IgD-negative memory B cell (primary cell): ENCODE data around the gene DNAJA1. TPM values are rescaled to one million over a fixed set of nuclear protein-coding genes. Genes with fewer than 3 reads are reported as not detected.
"Not testable (repeated sequence)": the region's sequence is repeated elsewhere in the genome, so short reads cannot be mapped to it uniquely, and the experiment has no call there.

Source experiments
- H3K27ac Mint-ChIP-seq, 3 donors: one replicate each; pipeline ENCODE4 v1.8.0; 2020 to 2022; ENCODE audit warnings: mild to moderate bottlenecking in 3 of 3, mixed read lengths in 3 of 3, moderate library complexity in 1 of 3
- H3K27me3 Mint-ChIP-seq: one replicate; pipeline ENCODE4 v1.8.0; 2021; ENCODE audit warnings: mixed read lengths
- H3K36me3 Mint-ChIP-seq: one replicate; pipeline ENCODE4 v1.8.0; 2020; ENCODE audit warnings: mild to moderate bottlenecking, mixed read lengths
- H3K4me1 Mint-ChIP-seq, 3 donors: one replicate each; pipeline ENCODE4 v1.8.0; 2020 to 2022; ENCODE audit warnings: mixed read lengths in 3 of 3, mild to moderate bottlenecking in 1 of 3
- H3K4me3 Mint-ChIP-seq, 4 donors: one replicate each; pipeline ENCODE4 v1.8.0; 2020 to 2022; ENCODE audit warnings: mild to moderate bottlenecking in 4 of 4, mixed read lengths in 4 of 4, moderate library complexity in 3 of 4
- H3K9me3 Mint-ChIP-seq, 3 donors: one replicate each; pipeline ENCODE4 v1.8.0; 2020 to 2021; ENCODE audit warnings: mixed read lengths in 3 of 3, mild to moderate bottlenecking in 1 of 3
- polyA plus RNA-seq: library from polyadenylated mRNA; unstranded; fragments of 300-500 nt; fragmentation: Illumina TruSeq; gene quantifications from one replicate; pipeline ENCODE4 v1.2.3, GENCODE V29; 2021

DNAJA1 gene
- polyA plus RNA-seq: 77.1 TPM

GRCh38 chr9:33024966-33025571 lies at the start of gene DNAJA1:
Gene DNAJA1, plus strand, starts transcription at chr9:33025273. Its CDS starts 1,212 bp downstream, at chr9:33026485.
- Mint-ChIP-seq H3K27me3 (no peaks in the 10 kb centered on the region), H3K4me3 (peak within 1 kb of the TSS; percentile 95 to 97 (median 96)), H3K9me3 (no peaks in the 10 kb centered on the region), H3K36me3 (no peaks in the 10 kb centered on the region), H3K27ac (peak within 1 kb of the TSS; percentile 96 to 97 (median 96)), H3K4me1 (peaks cover 45 to 52% (median 49%) of the 10 kb centered on the region in 3 donors)

- Mint-ChIP-seq H3K9me3 (no peaks in the 10 kb centered on the region), H3K4me3 (no peak overlapping the region), H3K4me1 (no peaks in the 10 kb centered on the region), H3K27ac (peak overlapping the region in 1 of 3 donors; percentile 2), H3K27me3 (no peaks in the 10 kb centered on the region), H3K36me3 (peaks cover 10% of the 10 kb centered on the region)
Measured at GRCh38 chr9:32978051-32978450, 47.0 kb upstream of the DNAJA1 start.

- Mint-ChIP-seq H3K9me3 (no peaks in the 10 kb centered on the region), H3K36me3 (peaks cover 4% of the 10 kb centered on the region), H3K4me3 (no peak overlapping the region), H3K4me1 (peaks cover 0 to 1% (median 0%) of the 10 kb centered on the region in 3 donors), H3K27me3 (no peaks in the 10 kb centered on the region), H3K27ac (no peak overlapping the region)
Measured at GRCh38 chr9:32986971-32987370, 38.1 kb upstream of the DNAJA1 start.

- Mint-ChIP-seq H3K27me3 (no peaks in the 10 kb centered on the region), H3K4me3 (no peak overlapping the region), H3K36me3 (peaks cover 4% of the 10 kb centered on the region), H3K27ac (peak overlapping the region in 1 of 3 donors; percentile 62), H3K4me1 (peaks cover 0 to 3% (median 2%) of the 10 kb centered on the region in 3 donors), H3K9me3 (no peaks in the 10 kb centered on the region)
Measured at GRCh38 chr9:32989660-32990059, 35.4 kb upstream of the DNAJA1 start.

GRCh38 chr9:32991897-32992594 lies 33.0 kb upstream of the DNAJA1 start:
- Mint-ChIP-seq H3K36me3 (peaks cover 4% of the 10 kb centered on the region), H3K27ac (no peak overlapping the region), H3K4me1 (peaks cover 0 to 9% (median 6%) of the 10 kb centered on the region in 3 donors), H3K9me3 (no peaks in the 10 kb centered on the region), H3K4me3 (no peak overlapping the region), H3K27me3 (no peaks in the 10 kb centered on the region)

GRCh38 chr9:32992595-32993238 lies 32.4 kb upstream of the DNAJA1 start:
- H3K36me3 Mint-ChIP-seq: peaks cover 4% of the 10 kb centered on the region
- no peak overlapping the region for H3K4me3 Mint-ChIP-seq
- H3K4me1 Mint-ChIP-seq: peaks cover 2 to 11% (median 10%) of the 10 kb centered on the region in 3 donors
- H3K27me3 Mint-ChIP-seq: no peaks in the 10 kb centered on the region
- H3K27ac Mint-ChIP-seq: peak overlapping the region in 1 of 3 donors; percentile 10
- H3K9me3 Mint-ChIP-seq: no peaks in the 10 kb centered on the region

GRCh38 chr9:33000682-33001055 lies 24.4 kb upstream of the DNAJA1 start:
- Mint-ChIP-seq H3K4me3 (peak overlapping the region; percentile 93 to 99 (median 98)), H3K4me1 (peaks cover 21 to 28% (median 27%) of the 10 kb centered on the region in 3 donors), H3K27ac (peak overlapping the region; percentile 91 to 99 (median 99))
- not testable (repeated sequence) for H3K9me3 Mint-ChIP-seq, H3K36me3 Mint-ChIP-seq, H3K27me3 Mint-ChIP-seq

GRCh38 chr9:33005335-33005734 lies 19.7 kb upstream of the DNAJA1 start:
- not testable (repeated sequence) for H3K27me3 Mint-ChIP-seq, H3K9me3 Mint-ChIP-seq, H3K27ac Mint-ChIP-seq, H3K36me3 Mint-ChIP-seq
- H3K4me3 Mint-ChIP-seq: peak overlapping the region in 1 of 4 donors; percentile 39
- H3K4me1 Mint-ChIP-seq: peaks cover 7 to 12% (median 9%) of the 10 kb centered on the region in 3 donors

GRCh38 chr9:33007755-33008154 lies 17.3 kb upstream of the DNAJA1 start:
- Mint-ChIP-seq H3K4me1 (peaks cover 0 to 5% (median 0%) of the 10 kb centered on the region in 3 donors), H3K27me3 (no peaks in the 10 kb centered on the region), H3K9me3 (no peaks in the 10 kb centered on the region), H3K4me3 (no peak overlapping the region), H3K27ac (no peak overlapping the region), H3K36me3 (no peaks in the 10 kb centered on the region)

- Mint-ChIP-seq H3K27me3 (no peaks in the 10 kb centered on the region), H3K36me3 (no peaks in the 10 kb centered on the region), H3K4me1 (peaks cover 0 to 3% (median 0%) of the 10 kb centered on the region in 3 donors), H3K4me3 (no peak overlapping the region), H3K9me3 (no peaks in the 10 kb centered on the region), H3K27ac (no peak overlapping the region)
Measured at GRCh38 chr9:33011831-33012230, 13.2 kb upstream of the DNAJA1 start.

GRCh38 chr9:33012328-33013069 lies 12.6 kb upstream of the DNAJA1 start:
- no peaks in the 10 kb centered on the region for H3K27me3 Mint-ChIP-seq
- peaks cover 0 to 3% (median 0%) of the 10 kb centered on the region in 3 donors for H3K4me1 Mint-ChIP-seq
- no peak overlapping the region for H3K4me3 Mint-ChIP-seq
- peak overlapping the region in 1 of 3 donors; percentile 23 for H3K27ac Mint-ChIP-seq
- no peaks in the 10 kb centered on the region for H3K36me3 Mint-ChIP-seq
- H3K9me3 Mint-ChIP-seq: no peaks in the 10 kb centered on the region

- Mint-ChIP-seq H3K27me3 (no peaks in the 10 kb centered on the region), H3K9me3 (no peaks in the 10 kb centered on the region), H3K4me1 (peaks cover 0 to 3% (median 0%) of the 10 kb centered on the region in 3 donors), H3K4me3 (no peak overlapping the region), H3K36me3 (no peaks in the 10 kb centered on the region), H3K27ac (no peak overlapping the region)
Measured at GRCh38 chr9:33013962-33014664, 11.0 kb upstream of the DNAJA1 start.

GRCh38 chr9:33014665-33015014 lies 10.4 kb upstream of the DNAJA1 start:
- Mint-ChIP-seq H3K9me3 (no peaks in the 10 kb centered on the region), H3K27ac (no peak overlapping the region), H3K27me3 (no peaks in the 10 kb centered on the region), H3K4me3 (no peak overlapping the region), H3K36me3 (no peaks in the 10 kb centered on the region), H3K4me1 (peaks cover 0 to 3% (median 0%) of the 10 kb centered on the region in 3 donors)

GRCh38 chr9:33017283-33018041 lies 7.6 kb upstream of the DNAJA1 start:
- H3K27ac Mint-ChIP-seq: no peak overlapping the region
- no peaks in the 10 kb centered on the region for H3K36me3 Mint-ChIP-seq
- no peaks in the 10 kb centered on the region for H3K27me3 Mint-ChIP-seq
- no peak overlapping the region for H3K4me3 Mint-ChIP-seq
- no peaks in the 10 kb centered on the region for H3K9me3 Mint-ChIP-seq
- H3K4me1 Mint-ChIP-seq: peaks cover 5 to 8% (median 7%) of the 10 kb centered on the region in 3 donors
